ENCODE measurements around the gene HSPB2.

DNA sequence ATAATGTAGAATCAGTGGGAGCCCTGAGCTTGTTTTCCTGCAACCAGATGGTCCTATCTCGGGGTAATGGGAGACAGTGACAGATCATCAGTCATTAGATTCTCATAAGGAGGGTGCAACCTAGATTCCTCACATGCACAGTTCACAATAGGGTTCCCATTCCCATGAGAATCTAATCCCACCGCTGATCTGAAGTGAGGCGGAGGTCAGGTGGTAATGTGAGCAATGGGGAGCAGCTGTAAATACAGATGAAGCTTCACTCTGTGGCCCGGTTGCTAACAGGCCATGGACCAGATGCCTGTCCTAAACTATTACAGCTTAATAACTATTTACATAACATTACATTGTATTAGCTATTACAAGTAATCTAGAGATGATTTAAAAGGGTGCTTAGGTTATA is 41.6 kb downstream of the HSPB2 start:
- TF ChIP-seq, protein P1, sequence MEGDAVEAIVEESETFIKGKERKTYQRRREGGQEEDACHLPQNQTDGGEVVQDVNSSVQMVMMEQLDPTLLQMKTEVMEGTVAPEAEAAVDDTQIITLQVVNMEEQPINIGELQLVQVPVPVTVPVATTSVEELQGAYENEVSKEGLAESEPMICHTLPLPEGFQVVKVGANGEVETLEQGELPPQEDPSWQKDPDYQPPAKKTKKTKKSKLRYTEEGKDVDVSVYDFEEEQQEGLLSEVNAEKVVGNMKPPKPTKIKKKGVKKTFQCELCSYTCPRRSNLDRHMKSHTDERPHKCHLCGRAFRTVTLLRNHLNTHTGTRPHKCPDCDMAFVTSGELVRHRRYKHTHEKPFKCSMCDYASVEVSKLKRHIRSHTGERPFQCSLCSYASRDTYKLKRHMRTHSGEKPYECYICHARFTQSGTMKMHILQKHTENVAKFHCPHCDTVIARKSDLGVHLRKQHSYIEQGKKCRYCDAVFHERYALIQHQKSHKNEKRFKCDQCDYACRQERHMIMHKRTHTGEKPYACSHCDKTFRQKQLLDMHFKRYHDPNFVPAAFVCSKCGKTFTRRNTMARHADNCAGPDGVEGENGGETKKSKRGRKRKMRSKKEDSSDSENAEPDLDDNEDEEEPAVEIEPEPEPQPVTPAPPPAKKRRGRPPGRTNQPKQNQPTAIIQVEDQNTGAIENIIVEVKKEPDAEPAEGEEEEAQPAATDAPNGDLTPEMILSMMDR (conservative IDR thresholded peaks at IDR 0.05) = no peak
- no peak for TF ChIP-seq ZFX (IDR thresholded peaks at IDR 0.05)
